ENCODE measurements around the gene HNRNPC. TPM values are rescaled to one million over a fixed set of nuclear protein-coding genes. Genes with fewer than 3 reads are reported as not detected.
A peak's percentile ranks its signal among the peaks of the same experiment; 100 is the strongest.

HNRNPC gene
- total RNA-seq, 3 donors from 2014 or later = 273 to 334 (median 312) TPM

DNA sequence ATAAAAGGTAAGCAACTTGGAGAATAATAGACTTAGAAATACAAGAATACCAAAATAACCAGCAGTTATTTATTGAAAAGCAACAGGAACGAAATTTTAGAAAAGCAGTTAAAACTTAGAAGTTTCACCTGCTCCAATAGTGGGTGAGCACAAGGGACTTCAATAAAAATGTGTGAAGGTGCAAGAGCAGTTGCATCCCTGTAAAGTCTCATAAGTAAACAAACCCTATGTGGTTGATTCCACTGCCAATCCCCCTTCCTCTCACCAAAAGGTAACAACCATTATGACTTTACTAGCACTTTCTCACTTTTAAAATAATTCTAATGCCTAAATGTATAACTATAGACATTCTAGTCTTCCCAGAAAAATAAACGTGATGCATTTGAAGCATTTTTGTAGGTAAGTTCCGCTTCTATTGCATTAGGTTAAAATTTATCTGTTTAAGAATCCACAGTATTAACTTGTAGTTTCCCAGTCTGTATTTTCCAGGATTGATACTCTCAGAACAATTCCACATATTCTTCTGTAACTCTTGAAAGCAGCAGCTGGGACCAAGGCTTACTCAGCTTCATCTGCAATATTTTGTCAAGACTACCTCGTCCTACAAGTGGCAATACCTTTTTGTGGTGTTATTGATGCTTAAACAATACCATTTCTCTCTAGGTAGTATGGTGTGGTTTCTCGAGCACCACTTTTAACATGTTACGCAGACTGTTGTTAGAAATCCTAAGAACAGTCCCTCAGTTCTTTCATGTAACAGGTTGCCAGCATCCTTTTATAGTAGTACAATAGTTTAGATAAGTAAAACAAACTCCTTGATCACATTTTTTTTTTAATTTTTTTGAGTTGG is 32.1 kb downstream of the HNRNPC start:
- TF ChIP-seq, protein P1, sequence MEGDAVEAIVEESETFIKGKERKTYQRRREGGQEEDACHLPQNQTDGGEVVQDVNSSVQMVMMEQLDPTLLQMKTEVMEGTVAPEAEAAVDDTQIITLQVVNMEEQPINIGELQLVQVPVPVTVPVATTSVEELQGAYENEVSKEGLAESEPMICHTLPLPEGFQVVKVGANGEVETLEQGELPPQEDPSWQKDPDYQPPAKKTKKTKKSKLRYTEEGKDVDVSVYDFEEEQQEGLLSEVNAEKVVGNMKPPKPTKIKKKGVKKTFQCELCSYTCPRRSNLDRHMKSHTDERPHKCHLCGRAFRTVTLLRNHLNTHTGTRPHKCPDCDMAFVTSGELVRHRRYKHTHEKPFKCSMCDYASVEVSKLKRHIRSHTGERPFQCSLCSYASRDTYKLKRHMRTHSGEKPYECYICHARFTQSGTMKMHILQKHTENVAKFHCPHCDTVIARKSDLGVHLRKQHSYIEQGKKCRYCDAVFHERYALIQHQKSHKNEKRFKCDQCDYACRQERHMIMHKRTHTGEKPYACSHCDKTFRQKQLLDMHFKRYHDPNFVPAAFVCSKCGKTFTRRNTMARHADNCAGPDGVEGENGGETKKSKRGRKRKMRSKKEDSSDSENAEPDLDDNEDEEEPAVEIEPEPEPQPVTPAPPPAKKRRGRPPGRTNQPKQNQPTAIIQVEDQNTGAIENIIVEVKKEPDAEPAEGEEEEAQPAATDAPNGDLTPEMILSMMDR (IDR thresholded peaks at IDR 0.05) = no peak
- H3K36me3 ChIP-seq (ENCODE audit: low read depth) = peaks cover 13% of the 10 kb centered on the region
- intact Hi-C loops (cut with DNase I, micrococcal nuclease) = no loop called here
- no peak overlapping the region for H3K4me3 ChIP-seq
- peaks cover 6% of the 10 kb centered on the region for H3K4me1 ChIP-seq (ENCODE audit: low read depth)
- ATAC-seq (no peak), DNase-seq (no peak)
- no peaks in the 10 kb centered on the region for H3K9me3 ChIP-seq

DNA sequence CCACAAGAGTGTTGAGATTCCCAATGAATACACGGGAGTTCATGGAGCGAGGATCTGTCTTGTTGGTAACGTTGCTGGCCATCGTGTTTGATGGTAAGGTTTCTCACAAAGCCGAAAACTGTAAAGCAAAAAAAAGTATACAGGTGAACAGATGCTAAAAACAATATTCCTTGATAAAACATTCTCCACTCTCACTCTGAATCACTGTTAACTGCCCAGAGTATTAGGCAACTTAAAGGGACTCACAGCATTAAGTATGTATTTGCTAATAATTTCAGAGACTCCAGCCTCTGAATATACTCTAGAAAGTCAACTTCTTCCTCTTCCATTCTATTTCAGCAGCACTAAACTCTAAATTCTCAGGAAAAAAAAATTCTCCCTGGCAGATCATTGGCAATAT is 35.1 kb downstream of the HNRNPC start:
- ATAC-seq (no peak), DNase-seq (no peak)
- H3K4me3 ChIP-seq = no peak overlapping the region
- intact Hi-C loops (cut with DNase I, micrococcal nuclease) = no loop called here
- H3K9me3 ChIP-seq = no peaks in the 10 kb centered on the region
- peaks cover 6% of the 10 kb centered on the region for H3K4me1 ChIP-seq (ENCODE audit: low read depth)
- peaks cover 13% of the 10 kb centered on the region for H3K36me3 ChIP-seq (ENCODE audit: low read depth)
- TF ChIP-seq, protein P1 (IDR thresholded peaks at IDR 0.05) = no peak

DNA sequence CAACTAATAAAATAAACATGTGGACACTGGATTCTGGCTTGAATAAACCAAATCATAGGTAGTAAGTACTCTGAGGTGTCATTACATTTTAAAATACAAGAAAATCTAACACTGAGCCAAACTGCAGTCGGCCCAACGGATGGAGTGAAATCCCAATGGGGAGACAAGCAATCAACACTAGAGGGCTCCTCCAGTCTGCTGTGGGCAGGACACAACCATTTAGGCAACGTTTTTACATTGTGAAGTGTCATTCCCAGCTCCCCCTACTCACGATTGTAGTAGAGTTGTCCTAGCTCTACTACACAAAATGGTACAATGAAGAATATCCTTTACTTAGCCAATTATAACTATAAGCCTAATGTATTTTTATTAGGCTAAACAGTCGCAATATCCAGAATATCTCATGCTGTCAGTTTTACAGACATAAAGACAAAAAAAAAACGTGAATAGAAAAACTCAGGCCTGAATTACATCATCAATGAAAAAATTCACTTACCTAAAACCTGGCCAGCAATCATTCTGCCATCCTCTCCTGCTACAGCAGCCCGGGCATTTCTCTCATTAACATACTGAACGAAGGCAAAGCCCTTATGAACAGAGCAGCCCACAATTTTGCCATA is 35.7 kb downstream of the HNRNPC start:
- Histone ChIP-seq H3K4me3 (no peak overlapping the region), H3K36me3 (ENCODE audit: low read depth) (peaks cover 13% of the 10 kb centered on the region), H3K9me3 (no peaks in the 10 kb centered on the region), H3K4me1 (ENCODE audit: low read depth) (peaks cover 6% of the 10 kb centered on the region)
- intact Hi-C loops (cut with DNase I, micrococcal nuclease) = no loop called here
- ATAC-seq (peak; percentile 17), DNase-seq (no peak)
- TF ChIP-seq, protein P1 (IDR thresholded peaks at IDR 0.05) = no peak

DNA sequence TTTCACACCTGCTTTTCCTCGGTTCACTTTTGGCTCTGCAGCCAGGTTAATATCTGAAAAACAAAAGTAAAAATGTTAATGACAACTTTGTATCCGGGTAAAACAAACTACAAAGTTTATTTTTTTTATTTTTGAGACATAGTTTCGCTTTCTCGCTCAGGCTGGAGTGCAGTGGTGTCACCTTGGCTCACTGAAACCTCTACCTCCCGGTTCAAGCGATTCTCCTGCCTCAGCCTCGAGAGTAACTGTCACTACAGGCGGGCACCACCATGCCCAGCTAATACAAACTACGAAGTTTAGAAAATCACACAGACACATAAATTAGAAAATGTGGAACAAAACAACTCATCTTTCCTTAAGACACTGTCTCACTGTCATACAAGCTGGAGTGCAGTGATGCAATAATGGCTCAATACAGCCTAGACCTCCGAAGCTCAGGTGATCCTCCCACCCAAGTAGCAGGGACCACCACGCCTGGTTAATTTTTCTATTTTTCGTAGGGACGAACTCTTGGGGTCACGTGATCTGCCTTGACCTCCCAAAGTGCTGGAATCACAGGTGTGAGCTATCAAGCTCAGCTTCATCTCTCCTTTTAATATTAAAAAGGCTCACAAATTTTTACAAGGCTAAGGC is 38.1 kb downstream of the HNRNPC start:
- H3K4me3 ChIP-seq = no peak overlapping the region
- H3K9me3 ChIP-seq = no peaks in the 10 kb centered on the region
- intact Hi-C loops (cut with DNase I, micrococcal nuclease) = no loop called here
- H3K4me1 ChIP-seq (ENCODE audit: low read depth) = no peaks in the 10 kb centered on the region
- H3K36me3 ChIP-seq (ENCODE audit: low read depth) = peaks cover 18% of the 10 kb centered on the region
- ATAC-seq (no peak), DNase-seq (no peak)
- TF ChIP-seq, protein P1 (IDR thresholded peaks at IDR 0.05) = no peak

DNA sequence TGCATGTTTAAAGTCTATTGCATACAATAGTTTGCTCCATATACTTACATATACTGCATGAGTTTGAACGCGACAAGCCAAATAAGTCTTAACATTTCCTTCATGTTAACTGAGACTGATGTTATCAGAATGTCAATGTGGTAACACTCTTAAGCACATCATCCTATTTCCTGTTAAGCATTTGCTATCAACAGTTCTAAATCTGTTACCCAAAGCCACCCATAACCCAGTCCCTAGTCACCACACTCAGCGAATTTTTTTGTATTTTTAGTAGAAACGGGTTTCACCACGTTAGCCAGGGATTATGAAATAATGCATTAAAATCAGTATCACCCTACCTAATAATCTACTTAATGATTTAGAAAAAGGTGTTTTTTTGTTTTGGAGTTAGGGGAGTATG is 39.4 kb downstream of the HNRNPC start:
- ATAC-seq (peak; percentile 68), DNase-seq (no peak)
- peaks cover 18% of the 10 kb centered on the region for H3K36me3 ChIP-seq (ENCODE audit: low read depth)
- no peaks in the 10 kb centered on the region for H3K9me3 ChIP-seq
- no peak overlapping the region for H3K4me3 ChIP-seq
- intact Hi-C loops (cut with DNase I, micrococcal nuclease) = no loop called here
- H3K4me1 ChIP-seq (ENCODE audit: low read depth) = no peaks in the 10 kb centered on the region
- TF ChIP-seq, protein P1 (IDR thresholded peaks at IDR 0.05) = no peak

Data from mucosa of descending colon (tissue), 3 donors.